Liver (tissue), 9 donors: ENCODE measurements around the gene BORCS5. TPM values are rescaled to one million over a fixed set of nuclear protein-coding genes. Genes with fewer than 3 reads are reported as not detected.

Source experiments
- DNase-seq: peaks from one replicate; pipeline ENCODE4 v3.0.0-alpha.2; 2017; ENCODE audit warnings: low spot score
- H3K27ac ChIP-seq, 2 donors: one replicate each; pipeline ENCODE4 v1.7.0; 2013; ENCODE audit warnings: inconsistent platforms in 2 of 2, low read length in 2 of 2, control low read depth in 1 of 2, low read depth in 1 of 2, mild to moderate bottlenecking in 1 of 2
- H3K27me3 ChIP-seq, 4 donors: one replicate each; pipeline versions ENCODE4 v1.6.1 to v1.7.0; 2013; ENCODE audit warnings: low read length in 3 of 4, inconsistent platforms in 1 of 4, mild to moderate bottlenecking in 1 of 4, moderate library complexity in 1 of 4; ENCODE audit not compliant: control insufficient read depth in 4 of 4, insufficient read depth in 4 of 4
- H3K36me3 ChIP-seq, 4 donors: one replicate each; pipeline versions ENCODE4 v1.6.1 to v1.7.0; 2013; ENCODE audit warnings: low read length in 3 of 4, mild to moderate bottlenecking in 3 of 4, low read depth in 1 of 4, moderate library complexity in 1 of 4; ENCODE audit not compliant: control insufficient read depth in 4 of 4, insufficient read depth in 3 of 4
- H3K4me1 ChIP-seq, 4 donors: one replicate each; pipeline versions ENCODE4 v1.6.1 to v1.7.0; 2013; ENCODE audit warnings: low read length in 3 of 4, mild to moderate bottlenecking in 3 of 4, moderate library complexity in 1 of 4; ENCODE audit not compliant: control insufficient read depth in 4 of 4, insufficient read depth in 4 of 4
- H3K4me3 ChIP-seq, 3 donors: one replicate each; pipeline versions ENCODE4 v1.6.1 to v1.7.0; 2013; ENCODE audit warnings: low read length in 3 of 3, control low read depth in 1 of 3, low read depth in 1 of 3, mild to moderate bottlenecking in 1 of 3
- H3K9ac ChIP-seq, 2 donors: one replicate each; pipeline ENCODE4 v1.7.0; 2013; ENCODE audit warnings: low read length in 2 of 2, mild to moderate bottlenecking in 2 of 2, moderate library complexity in 2 of 2, control low read depth in 1 of 2, low read depth in 1 of 2
- H3K9me3 ChIP-seq, 4 donors: one replicate each; pipeline versions ENCODE4 v1.6.1 to v1.7.0; 2013; ENCODE audit warnings: low read length in 3 of 4; ENCODE audit not compliant: control insufficient read depth in 4 of 4
- ATF3 ChIP-seq: IDR thresholded peaks from 2 replicates; pipeline ENCODE4 v1.6.1; 2016; ENCODE audit warnings: antibody characterized with exemption
- CTCF ChIP-seq: fragments of 150-350 bp; IDR thresholded peaks from 2 replicates; pipeline ENCODE4 v1.5.1; 2017; ENCODE audit warnings: improper control_type of control experiment, low read depth, low read length; ENCODE audit not compliant: missing input control
- EGR1 ChIP-seq, 2 donors: IDR thresholded peaks; 2 replicates each; pipeline ENCODE4 v1.6.1; 2016 to 2018; ENCODE audit warnings: antibody characterized with exemption in 2 of 2, low read depth in 2 of 2
- FOXA1 ChIP-seq: IDR thresholded peaks from 2 replicates; pipeline ENCODE4 v1.6.1; 2016; ENCODE audit warnings: antibody characterized with exemption
- FOXA2 ChIP-seq: IDR thresholded peaks from 2 replicates; pipeline ENCODE4 v1.6.1; 2016; ENCODE audit warnings: antibody characterized with exemption
- GABPA ChIP-seq, 2 donors: IDR thresholded peaks in 1 of 2; conservative IDR thresholded peaks in 1 of 2; 2 replicates each; pipeline ENCODE4 v1.6.1; 2016; ENCODE audit warnings: antibody characterized with exemption in 2 of 2, mild to moderate bottlenecking in 1 of 2, moderate library complexity in 1 of 2
- HNF4A ChIP-seq, 2 donors: conservative IDR thresholded peaks; 2 replicates each; pipeline ENCODE4 v1.6.1; 2016; ENCODE audit warnings: antibody characterized with exemption in 2 of 2, mild to moderate bottlenecking in 2 of 2
- HNF4G ChIP-seq: IDR thresholded peaks from 2 replicates; pipeline ENCODE4 v1.6.1; 2016; ENCODE audit warnings: antibody characterized with exemption
- JUND ChIP-seq, 2 donors: IDR thresholded peaks; 2 replicates each; pipeline ENCODE4 v1.6.1; 2016; ENCODE audit warnings: antibody characterized with exemption in 2 of 2
- MAX ChIP-seq: IDR thresholded peaks from 2 replicates; pipeline ENCODE4 v1.6.1; 2016; ENCODE audit warnings: antibody characterized with exemption
- NR2F2 ChIP-seq: IDR thresholded peaks from 2 replicates; pipeline ENCODE4 v1.6.1; 2016; ENCODE audit warnings: antibody characterized with exemption
- RAD21 ChIP-seq, 2 donors: IDR thresholded peaks; 2 replicates each; pipeline ENCODE4 v1.6.1; 2016; ENCODE audit warnings: antibody characterized with exemption in 2 of 2, mild to moderate bottlenecking in 2 of 2
- REST ChIP-seq: IDR thresholded peaks from 2 replicates; pipeline ENCODE4 v1.6.1; 2016; ENCODE audit warnings: antibody characterized with exemption, mild to moderate bottlenecking
- RXRA ChIP-seq, 2 donors: IDR thresholded peaks; 2 replicates each; pipeline ENCODE4 v1.6.1; 2017 to 2018; ENCODE audit warnings: antibody characterized with exemption in 2 of 2, mild to moderate bottlenecking in 1 of 2
- SP1 ChIP-seq: IDR thresholded peaks from 2 replicates; pipeline ENCODE4 v1.6.1; 2018; ENCODE audit warnings: antibody characterized with exemption, mild to moderate bottlenecking
- TAF1 ChIP-seq: conservative IDR thresholded peaks from 2 replicates; pipeline ENCODE4 v1.6.1; 2016; ENCODE audit warnings: antibody characterized with exemption, mild to moderate bottlenecking
- YY1 ChIP-seq: IDR thresholded peaks from 2 replicates; pipeline ENCODE4 v1.6.1; 2016; ENCODE audit warnings: antibody characterized with exemption, mild to moderate bottlenecking
- ZBTB33 ChIP-seq: IDR thresholded peaks from 2 replicates; pipeline ENCODE4 v1.6.1; 2016; ENCODE audit warnings: antibody characterized with exemption
- WGBS: extraction: QIAGEN DNeasy Blood & Tissue Kit; methylation state at CpG from one replicate; pipeline ENCODE4 v1.1.7; 2013; 5-methylcytosine and 5-hydroxymethylcytosine counted together
- polyA plus RNA-seq, 2 donors: library from polyadenylated mRNA; stranded (reverse) in 1 of 2; unstranded in 1 of 2; fragments of 200-250 nt in 1 of 2; fragments of >200 nt in 1 of 2; fragmentation: Nextera tagmentation in 1 of 2; extraction: Ambion mirVana in 1 of 2; gene quantifications; one replicate each; pipeline versions ENCODE4 v1.2.1 to v1.2.3, GENCODE V29; 2013 to 2015
- total RNA-seq, 2 donors: library from RNA; depleted of rRNA; stranded (reverse); fragments of >200 nt; gene quantifications; one replicate each; pipeline ENCODE4 v1.2.3, GENCODE V29; 2014
- donor health status: healthy.
- donor health status: healthy.
- donor health status: healthy.
- donor health status: healthy.
- donor health status: healthy.

The BORCS5 gene
- total and polyA plus RNA-seq, 4 donors = 4.5 to 11.4 (median 8.1) TPM

GRCh38 chr12:12443431-12443878, 86.6 kb downstream of the BORCS5 start:
- no peak overlapping the region for H3K4me3 ChIP-seq
- H3K9me3 ChIP-seq = no peaks in the 10 kb centered on the region
- no peak overlapping the region for H3K9ac ChIP-seq
- H3K27ac ChIP-seq = peak overlapping the region; percentile 76 to 85
- H3K4me1 ChIP-seq = peaks cover 8 to 26% (median 10%) of the 10 kb centered on the region in 4 donors
- TF ChIP-seq ATF3 (no peak), EGR1 (IDR thresholded peaks at IDR 0.05; ENCODE audit: low read depth in 2 of 2) (no peak), YY1 (peak; percentile 60), ZBTB33 (peak; percentile 23), RXRA (IDR thresholded peaks at IDR 0.05) (peak; percentile 40 to 44), RAD21 (IDR thresholded peaks at IDR 0.05) (peak in 1 of 2 donors; percentile 33), SP1 (peak; percentile 26), MAX (peak; percentile 23)
- WGBS = 30% methylated on average over 5 of the region's 5 CpGs
- no peaks in the 10 kb centered on the region for H3K27me3 ChIP-seq
- no peaks in the 10 kb centered on the region for H3K36me3 ChIP-seq
- DNase-seq = no peak

- Histone ChIP-seq H3K36me3 (no peaks in the 10 kb centered on the region), H3K4me3 (no peak overlapping the region), H3K27me3 (no peaks in the 10 kb centered on the region), H3K9ac (no peak overlapping the region), H3K27ac (no peak overlapping the region), H3K4me1 (peaks cover 10 to 35% (median 17%) of the 10 kb centered on the region in 4 donors), H3K9me3 (no peaks in the 10 kb centered on the region)
- no peak for DNase-seq
- 95% methylated on average over 4 of the region's 4 CpGs for WGBS
- TF ChIP-seq NR2F2 = no peak
- no peak for TF ChIP-seq ATF3
- no peak for TF ChIP-seq HNF4G
- TF ChIP-seq RAD21 (IDR thresholded peaks at IDR 0.05) = no peak
- TF ChIP-seq CTCF = no peak
- TF ChIP-seq ZBTB33 = no peak
- no peak for TF ChIP-seq TAF1
- no peak for TF ChIP-seq SP1
- no peak for TF ChIP-seq FOXA1
- TF ChIP-seq MAX = no peak
- TF ChIP-seq RXRA (IDR thresholded peaks at IDR 0.05) = no peak
- TF ChIP-seq REST = no peak
- TF ChIP-seq JUND (IDR thresholded peaks at IDR 0.05) = no peak
- TF ChIP-seq YY1 = no peak
- no peak for TF ChIP-seq GABPA (IDR thresholded peaks at IDR 0.05 in 1 of 2, conservative IDR thresholded peaks at IDR 0.05 in 1 of 2)
- no peak for TF ChIP-seq HNF4A (conservative IDR thresholded peaks at IDR 0.05)
- no peak for TF ChIP-seq EGR1 (IDR thresholded peaks at IDR 0.05; ENCODE audit: low read depth in 2 of 2)
- no peak for TF ChIP-seq FOXA2
Measured at GRCh38 chr12:12445165-12445881, 88.4 kb downstream of the BORCS5 start.
